Measurements from ENCODE around the gene SORCS1. TPM values are rescaled to one million over a fixed set of nuclear protein-coding genes. Genes with fewer than 3 reads are reported as not detected.

SORCS1 gene
- total RNA-seq, 1 experiment from 2014 or later, result 0.11 TPM

GRCh38 chr10:106764360-106764759, 400.1 kb downstream of the SORCS1 start:
- no peaks in the 10 kb centered on the region for H3K4me1 ChIP-seq (ENCODE audit: insufficient read depth, low read length)
- no peak for TF ChIP-seq EZH2phosphoT487 (IDR thresholded peaks at IDR 0.05; ENCODE audit: borderline replicate concordance, low read length)
- no peak for TF ChIP-seq EZH2 (IDR thresholded peaks at IDR 0.05; ENCODE audit: low read length, unreplicated experiment)
- no peak for TF ChIP-seq CTCF (conservative IDR thresholded peaks at IDR 0.05; ENCODE audit: low read depth, low read length)
- no peak overlapping the region for H3K9ac ChIP-seq (ENCODE audit: low read length)
- no peaks in the 10 kb centered on the region for H3K79me2 ChIP-seq (ENCODE audit: low read length)
- H3K4me3 ChIP-seq (ENCODE audit: low read length), result no peak overlapping the region
- peaks cover 83% of the 10 kb centered on the region for H3K27me3 ChIP-seq (ENCODE audit: low read length)
- H4K20me1 ChIP-seq (ENCODE audit: low read length), result no peaks in the 10 kb centered on the region
- no peaks in the 10 kb centered on the region for H3K9me2 ChIP-seq (replicated peaks; ENCODE audit: low read length)
- H3K27ac ChIP-seq (ENCODE audit: low read length), result no peak overlapping the region
- CTCF ChIA-PET, result no interaction called here
- no peaks in the 10 kb centered on the region for H3K36me3 ChIP-seq (ENCODE audit: low read depth, low read length)
- ATAC-seq (no peak), DNase-seq (no peak)
- BruUV-seq (replicated peaks), result no TSS peak
- intact Hi-C loops (cut with micrococcal nuclease), result no loop called here
- no peak overlapping the region for H2AFZ ChIP-seq (ENCODE audit: low read length)
- POLR2A ChIA-PET (ENCODE audit: unreplicated experiment), result no interaction called here
- H3F3A ChIP-seq (ENCODE audit: low read length, unreplicated experiment), result no peaks in the 10 kb centered on the region
- no peak overlapping the region for H3K4me2 ChIP-seq (ENCODE audit: low read length)
- no peaks in the 10 kb centered on the region for H3K9me3 ChIP-seq (ENCODE audit: low read length)

- Histone ChIP-seq H3K27me3 (ENCODE audit: low read length) (peaks cover 88% of the 10 kb centered on the region), H3K27ac (ENCODE audit: low read length) (no peak overlapping the region), H3K79me2 (ENCODE audit: low read length) (no peaks in the 10 kb centered on the region), H3K4me3 (ENCODE audit: low read length) (no peak overlapping the region), H3K9me2 (replicated peaks; ENCODE audit: low read length) (no peaks in the 10 kb centered on the region), H3F3A (ENCODE audit: low read length, unreplicated experiment) (no peaks in the 10 kb centered on the region), H3K9ac (ENCODE audit: low read length) (no peak overlapping the region), H3K4me1 (ENCODE audit: insufficient read depth, low read length) (no peaks in the 10 kb centered on the region), H3K9me3 (ENCODE audit: low read length) (no peaks in the 10 kb centered on the region), H3K4me2 (ENCODE audit: low read length) (no peak overlapping the region), H3K36me3 (ENCODE audit: low read depth, low read length) (no peaks in the 10 kb centered on the region), H4K20me1 (ENCODE audit: low read length) (no peaks in the 10 kb centered on the region), H2AFZ (ENCODE audit: low read length) (no peak overlapping the region)
- no peak for ATAC-seq
- DNase-seq, result no peak
- intact Hi-C loops (cut with micrococcal nuclease), result no loop called here
- TF ChIP-seq EZH2phosphoT487 (IDR thresholded peaks at IDR 0.05; ENCODE audit: borderline replicate concordance, low read length) (no peak), EZH2 (IDR thresholded peaks at IDR 0.05; ENCODE audit: low read length, unreplicated experiment) (no peak), CTCF (conservative IDR thresholded peaks at IDR 0.05; ENCODE audit: low read depth, low read length) (no peak)
- ChIA-PET CTCF (no interaction called here), POLR2A (ENCODE audit: unreplicated experiment) (no interaction called here)
- no TSS peak for BruUV-seq (replicated peaks)
Measured at GRCh38 chr10:106761906-106762305, 402.6 kb downstream of the SORCS1 start.

GRCh38 chr10:106757521-106757920, 407.0 kb downstream of the SORCS1 start:
- Histone ChIP-seq H3K9me3 (ENCODE audit: low read length) (no peaks in the 10 kb centered on the region), H2AFZ (ENCODE audit: low read length) (no peak overlapping the region), H3K27me3 (ENCODE audit: low read length) (peaks cover 70% of the 10 kb centered on the region), H3K4me3 (ENCODE audit: low read length) (no peak overlapping the region), H3K4me2 (ENCODE audit: low read length) (no peak overlapping the region), H4K20me1 (ENCODE audit: low read length) (no peaks in the 10 kb centered on the region), H3K9me2 (replicated peaks; ENCODE audit: low read length) (no peaks in the 10 kb centered on the region), H3F3A (ENCODE audit: low read length, unreplicated experiment) (no peaks in the 10 kb centered on the region), H3K79me2 (ENCODE audit: low read length) (no peaks in the 10 kb centered on the region), H3K36me3 (ENCODE audit: low read depth, low read length) (no peaks in the 10 kb centered on the region), H3K9ac (ENCODE audit: low read length) (no peak overlapping the region), H3K4me1 (ENCODE audit: insufficient read depth, low read length) (no peaks in the 10 kb centered on the region), H3K27ac (ENCODE audit: low read length) (no peak overlapping the region)
- POLR2A ChIA-PET (ENCODE audit: unreplicated experiment), result no interaction called here
- ATAC-seq (no peak), DNase-seq (no peak)
- TF ChIP-seq EZH2phosphoT487 (IDR thresholded peaks at IDR 0.05; ENCODE audit: borderline replicate concordance, low read length) (no peak), EZH2 (IDR thresholded peaks at IDR 0.05; ENCODE audit: low read length, unreplicated experiment) (no peak), CTCF (conservative IDR thresholded peaks at IDR 0.05; ENCODE audit: low read depth, low read length) (no peak)
- CTCF ChIA-PET, result no interaction called here
- no TSS peak for BruUV-seq (replicated peaks)
- intact Hi-C loops (cut with micrococcal nuclease), result no loop called here
